ENCODE results near the gene MAJIN.

Gene MAJIN

GRCh38 chr11:64891215-64891848, 80.6 kb downstream of the MAJIN start:
- DNase-seq (ENCODE audit: extremely low spot score) = no peak
- ChIA-PET POLR2A (interaction anchor here (1.0 kb wide), 1 partner anchor 14 kb away, joined by 3 read pairs; no protein-coding TSS in a partner anchor), CTCF (interaction anchor here (0.7 to 1.2 kb wide), 3 partner anchors 10 to 43 kb away, joined by 3 to 5 read pairs (median 3); partner anchors contain the start of gene ATG2A)
- no peak for TF ChIP-seq TARDBP (IDR thresholded peaks at IDR 0.05)
- no peak for TF ChIP-seq FOXM1 (IDR thresholded peaks at IDR 0.05; ENCODE audit: borderline replicate concordance)
- TF ChIP-seq ELF4 (IDR thresholded peaks at IDR 0.05) = no peak
- TF ChIP-seq HDGF (IDR thresholded peaks at IDR 0.05; ENCODE audit: borderline replicate concordance) = no peak
- TF ChIP-seq SP1 (IDR thresholded peaks at IDR 0.05) = no peak
- no peak for TF ChIP-seq L3MBTL2 (conservative IDR thresholded peaks at IDR 0.05)
- no peak for TF ChIP-seq LEF1 (IDR thresholded peaks at IDR 0.05; ENCODE audit: borderline replicate concordance)

GRCh38 chr11:64890522-64890939, 81.4 kb downstream of the MAJIN start:
- TF ChIP-seq TARDBP (IDR thresholded peaks at IDR 0.05) (no peak), SUZ12 (IDR thresholded peaks at IDR 0.05) (no peak), NFRKB (IDR thresholded peaks at IDR 0.05) (no peak), ARNT (IDR thresholded peaks at IDR 0.05) (no peak), FOXK2 (IDR thresholded peaks at IDR 0.05) (no peak), L3MBTL2 (conservative IDR thresholded peaks at IDR 0.05) (no peak), ZNF384 (IDR thresholded peaks at IDR 0.05) (no peak), FOXM1 (IDR thresholded peaks at IDR 0.05; ENCODE audit: borderline replicate concordance) (no peak), BHLHE40 (IDR thresholded peaks at IDR 0.05; ENCODE audit: borderline replicate concordance) (no peak)
- DNase-seq (ENCODE audit: extremely low spot score) = no peak
- ChIA-PET CTCF (interaction anchor here (0.7 to 2.0 kb wide), 4 partner anchors 9 to 220 kb away, joined by 3 to 10 read pairs (median 3); partner anchors contain the start of gene ATG2A), POLR2A (interaction anchor here (1.0 kb wide), 1 partner anchor 13 kb away, joined by 3 read pairs; no protein-coding TSS in a partner anchor)

DNA sequence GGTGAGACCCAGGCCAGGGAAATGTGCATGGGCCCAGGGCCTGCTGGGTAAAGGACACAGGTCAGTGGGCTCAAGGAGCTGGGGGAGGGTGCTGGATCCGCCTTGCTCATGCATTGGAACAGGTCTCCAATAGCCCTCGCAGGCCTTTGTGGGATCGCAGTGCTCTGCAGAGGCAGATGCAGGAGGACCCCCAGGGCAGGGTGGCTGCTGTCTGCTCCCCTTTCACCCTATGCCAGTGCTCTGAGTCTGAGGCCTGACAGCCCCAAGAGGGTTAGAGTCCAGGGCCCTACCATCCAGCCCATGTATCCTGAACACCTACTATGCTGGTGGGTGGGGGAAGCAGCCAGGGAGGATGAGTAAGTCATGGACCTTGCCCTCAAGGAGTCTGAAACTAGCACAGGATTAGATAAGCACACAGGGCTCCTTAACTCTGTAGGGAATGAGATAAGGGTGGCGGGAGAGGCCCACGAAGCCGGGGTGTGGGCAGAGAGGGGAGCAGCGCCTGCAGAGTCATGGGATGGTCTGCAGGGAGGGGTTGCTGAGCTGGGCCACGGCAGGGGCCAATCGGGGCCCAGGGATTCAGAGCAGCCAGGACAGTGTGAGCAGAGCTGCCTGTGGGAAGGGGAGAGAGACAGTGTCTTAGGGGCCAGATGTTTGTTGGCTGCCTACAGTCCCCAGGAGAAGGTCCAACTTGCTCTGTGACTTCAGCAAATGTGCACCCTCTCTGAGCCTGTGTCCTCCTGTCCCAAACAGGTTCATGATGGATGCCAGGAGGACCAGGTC, 83.0 kb downstream of the MAJIN start:
- CTCF ChIA-PET = interaction anchor here (0.7 to 2.0 kb wide), 2 partner anchors 29 to 41 kb away, joined by 3 to 10 read pairs; no protein-coding TSS in a partner anchor
- TF ChIP-seq FOXK2 (IDR thresholded peaks at IDR 0.05) = no peak
- no peak for TF ChIP-seq ELF4 (IDR thresholded peaks at IDR 0.05)
- no peak for TF ChIP-seq HDGF (IDR thresholded peaks at IDR 0.05; ENCODE audit: borderline replicate concordance)
- TF ChIP-seq SUZ12 (IDR thresholded peaks at IDR 0.05) = no peak
- no peak for TF ChIP-seq L3MBTL2 (conservative IDR thresholded peaks at IDR 0.05)
- TF ChIP-seq ZNF384 (IDR thresholded peaks at IDR 0.05) = no peak
- no peak for TF ChIP-seq ARNT (IDR thresholded peaks at IDR 0.05)
- no peak for TF ChIP-seq BHLHE40 (IDR thresholded peaks at IDR 0.05; ENCODE audit: borderline replicate concordance)
- TF ChIP-seq SP1 (IDR thresholded peaks at IDR 0.05) = no peak
- no peak for TF ChIP-seq CTBP1 (IDR thresholded peaks at IDR 0.05; ENCODE audit: borderline replicate concordance)
- no peak for TF ChIP-seq FOXA1 (IDR thresholded peaks at IDR 0.05)
- no peak for TF ChIP-seq NFRKB (IDR thresholded peaks at IDR 0.05)
- TF ChIP-seq LEF1 (IDR thresholded peaks at IDR 0.05; ENCODE audit: borderline replicate concordance) = no peak
- DNase-seq (ENCODE audit: extremely low spot score) = no peak
- POLR2A ChIA-PET = interaction anchor here (0.9 to 1.3 kb wide), 4 partner anchors 14 to 233 kb away, joined by 3 to 5 read pairs (median 4); partner anchors contain the start of genes FAU and MRPL49

GRCh38 chr11:64888406-64888728, 83.5 kb downstream of the MAJIN start:
- no peak for DNase-seq (ENCODE audit: extremely low spot score)
- ChIA-PET CTCF (interaction anchor here (0.5 to 1.5 kb wide), 18 partner anchors 8 to 229 kb away, joined by 3 to 10 read pairs (median 4); partner anchors contain the start of genes CDC42BPG, EHD1, SAC3D1 and ZNHIT2), POLR2A (interaction anchor here (0.6 to 1.8 kb wide), 11 partner anchors 11 to 233 kb away, joined by 3 to 13 read pairs (median 3); partner anchors contain the start of genes FAU, MRPL49 and PPP2R5B)
- TF ChIP-seq ELF4 (IDR thresholded peaks at IDR 0.05) = no peak
- TF ChIP-seq LEF1 (IDR thresholded peaks at IDR 0.05; ENCODE audit: borderline replicate concordance) = no peak
